GM21723 (cell line): ENCODE data around the gene INCENP.
"Not testable (repeated sequence)": the region's sequence is repeated elsewhere in the genome, so short reads cannot be mapped to it uniquely, and the experiment has no call there.

ENCODE experiments used
- ATAC-seq: cut with Tn5 transposase; IDR thresholded peaks from one replicate; pipeline ENCODE4 v1.9.1; 2021; ENCODE audit warnings: mild to moderate bottlenecking, moderate library complexity; ENCODE audit not compliant: unreplicated experiment

The INCENP gene

GRCh38 chr11:62123669-62124185 is at the start of gene INCENP:
INCENP (plus strand) TSS chr11:62124011; CDS start chr11:62128162, 4,151 bp downstream.
- ATAC-seq: peak; percentile 95

- no peak for ATAC-seq
These were observed 48.4 kb upstream of the INCENP start for GRCh38 chr11:62075438-62075837.

- ATAC-seq: no peak
These were observed 46.7 kb upstream of the INCENP start for GRCh38 chr11:62077132-62077531.

- no peak for ATAC-seq
These were observed 42.2 kb upstream of the INCENP start for GRCh38 chr11:62081378-62082291.

GRCh38 chr11:62082292-62082657 is 41.5 kb upstream of the INCENP start:
- no peak for ATAC-seq

- ATAC-seq: not testable (repeated sequence)
These were observed 39.0 kb upstream of the INCENP start for GRCh38 chr11:62084801-62085200.

- ATAC-seq: no peak
These were observed 36.1 kb upstream of the INCENP start for GRCh38 chr11:62087694-62088093.

GRCh38 chr11:62088331-62088933 is 35.4 kb upstream of the INCENP start:
- no peak for ATAC-seq

GRCh38 chr11:62103141-62103540 is 20.7 kb upstream of the INCENP start:
- ATAC-seq: no peak

- ATAC-seq: no peak
These were observed 19.8 kb upstream of the INCENP start for GRCh38 chr11:62103986-62104385.

GRCh38 chr11:62104816-62105653 is 18.8 kb upstream of the INCENP start:
- no peak for ATAC-seq

GRCh38 chr11:62105667-62106191 is 18.1 kb upstream of the INCENP start:
- no peak for ATAC-seq

GRCh38 chr11:62108017-62108750 is 15.6 kb upstream of the INCENP start:
- no peak for ATAC-seq

- ATAC-seq: no peak
These were observed 14.8 kb upstream of the INCENP start for GRCh38 chr11:62108971-62109404.

- ATAC-seq: no peak
These were observed 8.6 kb upstream of the INCENP start for GRCh38 chr11:62115085-62115694.

- ATAC-seq: no peak
These were observed 7.4 kb upstream of the INCENP start for GRCh38 chr11:62116451-62116850.

- ATAC-seq: no peak
These were observed 4.2 kb upstream of the INCENP start for GRCh38 chr11:62119569-62119968.

- ATAC-seq: no peak
These were observed 3.8 kb upstream of the INCENP start for GRCh38 chr11:62120001-62120400.

GRCh38 chr11:62120431-62120830 is 3.4 kb upstream of the INCENP start:
- no peak for ATAC-seq

- no peak for ATAC-seq
These were observed 1.7 kb upstream of the INCENP start for GRCh38 chr11:62122076-62122475.
